NOMO-1 treated with DMSO at 0.1 percent for 48 hours (cell line): ENCODE measurements around the gene CCS.
"Not testable (repeated sequence)": the region's sequence is repeated elsewhere in the genome, so short reads cannot be mapped to it uniquely, and the experiment has no call there.

ENCODE experiments used
- DNase-seq: peaks from one replicate; lab custom pipeline; 2025; ENCODE audit not compliant: unreplicated experiment; lab: John Stamatoyannopoulos, UW

CCS gene

DNA sequence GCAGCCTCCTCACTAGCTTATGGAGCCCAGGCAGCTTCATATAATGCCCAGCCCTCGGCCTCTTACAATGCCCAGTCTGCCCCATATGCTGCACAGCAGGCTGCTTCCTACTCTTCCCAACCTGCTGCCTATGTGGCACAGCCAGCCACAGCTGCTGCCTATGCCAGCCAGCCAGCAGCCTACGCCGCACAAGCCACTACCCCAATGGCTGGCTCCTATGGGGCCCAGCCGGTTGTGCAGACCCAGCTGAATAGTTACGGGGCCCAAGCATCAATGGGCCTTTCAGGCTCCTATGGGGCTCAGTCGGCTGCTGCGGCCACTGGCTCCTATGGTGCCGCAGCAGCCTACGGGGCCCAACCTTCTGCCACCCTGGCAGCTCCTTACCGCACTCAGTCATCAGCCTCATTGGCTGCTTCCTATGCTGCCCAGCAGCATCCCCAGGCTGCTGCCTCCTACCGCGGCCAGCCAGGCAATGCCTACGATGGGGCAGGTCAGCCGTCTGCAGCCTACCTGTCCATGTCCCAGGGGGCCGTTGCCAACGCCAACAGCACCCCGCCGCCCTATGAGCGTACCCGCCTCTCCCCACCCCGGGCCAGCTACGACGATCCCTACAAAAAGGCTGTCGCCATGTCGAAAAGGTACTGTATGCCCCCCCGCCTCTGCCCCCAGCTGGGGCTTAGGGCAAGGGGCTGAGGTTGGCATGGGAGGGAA is 32.2 kb downstream of the CCS start:
- DNase-seq = no peak

DNA sequence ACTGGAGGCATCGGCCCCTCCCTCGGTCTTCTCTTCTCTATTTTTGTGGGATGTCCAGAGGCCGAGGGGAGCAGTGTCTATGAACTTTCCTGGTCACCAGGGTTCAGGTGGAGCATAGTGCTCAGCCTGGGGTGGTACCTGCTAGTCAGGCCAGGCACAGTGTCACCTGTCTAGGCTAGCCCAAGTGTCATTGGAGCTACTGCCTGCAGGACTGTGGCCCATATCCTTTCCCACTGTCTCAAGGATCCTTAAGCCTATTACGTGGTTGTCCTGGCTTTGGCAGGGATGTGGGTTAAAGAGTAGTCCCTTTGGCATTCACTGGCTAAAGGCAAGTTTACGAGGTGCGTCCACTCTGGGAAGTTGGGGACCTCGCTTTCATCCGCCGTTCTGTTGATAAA is 32.8 kb downstream of the CCS start:
- DNase-seq = no peak

GRCh38 chr11:66626382-66626781 is 33.4 kb downstream of the CCS start:
- no peak for DNase-seq

DNA sequence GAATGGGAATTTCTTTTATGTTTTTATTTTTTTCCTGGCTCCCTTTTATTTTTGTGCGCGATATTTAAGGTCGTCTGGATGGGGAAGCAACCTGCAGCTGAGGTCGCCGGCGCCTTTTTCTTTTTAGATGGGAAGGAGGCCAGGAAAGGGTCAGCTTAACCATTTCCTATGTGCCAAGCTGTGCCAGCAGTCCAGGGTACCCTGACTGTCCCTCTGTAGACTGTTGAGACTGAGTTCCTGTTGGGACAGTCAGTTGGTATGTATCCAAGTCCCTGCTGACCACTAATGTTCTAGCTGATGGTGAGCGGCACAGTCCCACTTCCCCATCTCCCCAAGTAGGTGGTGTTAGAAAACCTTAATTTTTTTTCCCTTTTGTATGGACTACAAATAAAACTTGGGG is 33.9 kb downstream of the CCS start:
- DNase-seq = no peak

GRCh38 chr11:66628061-66628603 is 35.1 kb downstream of the CCS start:
- DNase-seq = no peak

DNA sequence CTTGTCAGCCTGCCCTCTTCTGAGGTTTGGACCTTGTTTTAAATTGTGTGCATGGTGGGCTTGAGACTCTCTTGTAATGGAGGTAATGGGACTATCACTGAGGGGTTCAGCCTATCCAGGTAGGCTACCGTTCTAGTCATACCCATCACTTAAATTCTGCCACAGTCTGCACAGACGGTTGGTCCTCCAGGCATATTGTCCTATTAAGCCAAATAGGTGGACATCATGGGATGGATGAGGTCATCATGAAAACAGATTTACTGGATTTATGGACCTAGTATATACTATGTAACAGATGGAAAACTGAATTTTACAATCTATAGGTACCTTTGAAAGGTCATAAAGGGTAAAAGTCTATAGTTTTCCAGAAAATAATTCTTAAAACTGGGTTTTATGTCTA is 36.4 kb downstream of the CCS start:
- no peak for DNase-seq

- DNase-seq = no peak
Measured at GRCh38 chr11:66631883-66632282, 38.9 kb downstream of the CCS start.

- DNase-seq = no peak
Measured at GRCh38 chr11:66632952-66633351, 40.0 kb downstream of the CCS start.

- DNase-seq = no peak
Measured at GRCh38 chr11:66636411-66636810, 43.4 kb downstream of the CCS start.

DNA sequence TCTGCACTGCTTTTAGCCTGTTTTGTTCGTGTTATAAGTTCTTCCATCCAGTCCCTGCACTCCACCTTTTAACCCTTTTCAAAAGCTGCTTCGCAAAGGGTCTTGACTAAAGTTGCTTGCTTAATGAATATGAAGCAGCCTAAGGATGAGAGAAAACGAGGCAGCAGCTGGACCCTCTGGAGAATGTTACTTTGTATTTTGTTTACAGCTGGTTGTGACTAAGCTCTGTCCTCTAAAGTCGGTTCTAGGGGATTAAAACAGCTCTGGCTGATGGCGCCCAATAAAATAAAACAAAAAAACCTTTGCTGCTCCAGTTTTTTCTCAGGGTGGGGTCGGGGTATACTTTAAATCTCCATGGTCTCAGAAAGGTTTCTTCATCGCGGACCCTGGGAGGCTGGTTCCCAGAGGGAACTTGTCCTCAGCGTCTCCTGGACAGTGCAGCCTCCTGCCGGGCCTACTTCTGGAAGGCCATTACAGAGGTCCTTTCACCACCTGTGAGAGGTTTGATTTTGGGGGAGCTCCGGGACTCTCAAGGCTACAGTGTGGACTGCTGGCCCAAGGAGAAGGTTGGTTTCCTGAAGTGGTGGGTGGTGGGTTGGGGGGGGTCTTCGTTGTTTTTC is 44.7 kb downstream of the CCS start:
- no peak for DNase-seq

- DNase-seq = peak; percentile 100
Measured at GRCh38 chr11:66638177-66639065, 45.4 kb downstream of the CCS start, which contains the start of gene RBM4. Gene RBM4, plus strand, starts transcription at chr11:66638703. Its CDS starts 1,009 bp downstream, at chr11:66639712.

DNA sequence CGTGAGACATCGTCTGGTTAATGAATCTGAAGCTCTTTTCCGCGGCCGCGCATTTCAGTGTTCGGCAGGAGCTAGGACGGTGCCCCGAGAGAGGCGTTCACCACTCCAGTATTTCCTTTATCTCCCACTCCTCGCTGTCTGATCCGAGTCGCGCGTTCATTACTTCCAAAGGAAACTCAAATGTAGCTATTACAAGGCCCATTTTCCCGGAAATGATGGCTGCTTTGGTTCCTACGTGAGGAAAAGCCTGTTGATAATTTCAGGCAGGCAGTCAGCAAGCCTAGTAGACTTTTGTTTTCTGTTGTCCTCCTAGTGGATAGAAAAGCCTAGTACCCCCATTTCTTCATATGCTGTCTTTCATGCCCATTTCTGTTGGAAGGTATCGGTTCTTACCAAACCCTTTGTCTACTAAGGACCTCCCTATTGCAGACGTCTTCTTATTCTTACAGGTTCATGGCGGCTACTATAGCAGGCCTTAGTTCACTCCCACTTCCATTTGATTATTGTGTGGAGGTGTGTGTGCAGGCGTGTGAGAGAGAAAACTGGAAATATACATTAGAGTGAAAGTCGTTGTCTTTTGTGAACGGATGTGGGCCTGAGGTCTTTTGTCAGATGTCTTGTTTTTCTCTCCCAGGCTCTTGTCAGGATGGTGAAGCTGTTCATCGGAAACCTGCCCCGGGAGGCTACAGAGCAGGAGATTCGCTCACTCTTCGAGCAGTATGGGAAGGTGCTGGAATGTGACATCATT is 46.3 kb downstream of the CCS start:
- DNase-seq = peak; percentile 42

DNA sequence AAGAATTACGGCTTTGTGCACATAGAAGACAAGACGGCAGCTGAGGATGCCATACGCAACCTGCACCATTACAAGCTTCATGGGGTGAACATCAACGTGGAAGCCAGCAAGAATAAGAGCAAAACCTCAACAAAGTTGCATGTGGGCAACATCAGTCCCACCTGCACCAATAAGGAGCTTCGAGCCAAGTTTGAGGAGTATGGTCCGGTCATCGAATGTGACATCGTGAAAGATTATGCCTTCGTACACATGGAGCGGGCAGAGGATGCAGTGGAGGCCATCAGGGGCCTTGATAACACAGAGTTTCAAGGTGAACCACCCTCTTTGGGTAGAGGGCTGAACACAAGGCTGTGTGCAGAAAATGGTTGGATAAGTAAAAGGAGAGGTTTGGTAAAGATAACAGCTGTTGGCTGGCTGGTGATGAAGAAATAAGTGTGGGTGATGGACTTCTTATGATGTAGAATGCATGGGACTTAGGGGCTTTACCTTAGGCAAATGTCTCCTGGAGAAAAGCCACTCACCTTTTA is 46.9 kb downstream of the CCS start:
- not testable (repeated sequence) for DNase-seq

- DNase-seq = no peak
Measured at GRCh38 chr11:66641834-66642233, 48.8 kb downstream of the CCS start.

DNA sequence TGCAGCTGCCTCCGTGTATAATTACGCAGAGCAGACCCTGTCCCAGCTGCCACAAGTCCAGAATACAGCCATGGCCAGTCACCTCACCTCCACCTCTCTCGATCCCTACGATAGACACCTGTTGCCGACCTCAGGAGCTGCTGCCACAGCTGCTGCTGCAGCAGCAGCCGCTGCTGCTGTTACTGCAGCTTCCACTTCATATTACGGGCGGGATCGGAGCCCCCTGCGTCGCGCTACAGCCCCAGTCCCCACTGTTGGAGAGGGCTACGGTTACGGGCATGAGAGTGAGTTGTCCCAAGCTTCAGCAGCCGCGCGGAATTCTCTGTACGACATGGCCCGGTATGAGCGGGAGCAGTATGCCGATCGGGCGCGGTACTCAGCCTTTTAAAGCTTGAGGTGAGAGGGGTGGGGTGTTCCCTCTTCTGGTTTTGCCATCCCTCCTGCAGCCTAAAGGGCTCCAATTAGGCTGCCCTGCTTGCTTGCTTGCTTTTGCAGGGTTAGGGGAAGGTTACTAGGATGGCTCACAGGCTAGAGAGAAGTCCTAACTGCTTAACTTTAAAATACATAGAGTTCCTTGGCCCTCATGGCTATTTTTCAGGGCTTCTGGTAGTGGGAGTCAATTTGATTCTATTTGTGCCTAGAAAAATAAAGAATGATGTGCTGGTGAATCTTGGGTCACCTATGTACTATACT is 50.9 kb downstream of the CCS start:
- no peak for DNase-seq

DNA sequence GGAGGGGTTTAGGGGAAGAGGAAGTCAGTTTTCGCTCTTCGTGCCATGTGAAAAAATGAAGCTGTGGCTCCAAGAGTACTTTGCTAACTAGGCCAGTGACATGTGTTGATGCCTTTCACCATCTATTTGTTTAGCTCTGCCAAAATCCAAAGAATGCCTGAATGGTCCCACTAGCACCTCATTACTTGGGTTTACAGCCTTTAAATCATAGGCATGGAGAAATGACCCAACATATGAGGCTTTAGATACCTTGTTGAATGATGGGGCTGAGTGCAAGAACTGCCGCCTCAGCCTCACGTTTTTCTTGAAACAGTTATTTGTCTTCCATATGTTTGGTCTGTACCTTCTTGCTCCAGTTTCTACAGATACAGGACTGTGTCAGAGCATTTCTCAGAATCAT is 53.8 kb downstream of the CCS start:
- no peak for DNase-seq

GRCh38 chr11:66649903-66650302 is 56.9 kb downstream of the CCS start:
- no peak for DNase-seq

GRCh38 chr11:66651016-66651415 is 58.0 kb downstream of the CCS start:
- no peak for DNase-seq

- no peak for DNase-seq
Measured at GRCh38 chr11:66652651-66653050, 59.7 kb downstream of the CCS start.

- DNase-seq = no peak
Measured at GRCh38 chr11:66653123-66653522, 60.1 kb downstream of the CCS start.
